GM12873 (cell line): ENCODE data around the gene MACROD1.

Source experiments
- CTCF ChIP-seq: IDR thresholded peaks from 2 replicates; pipeline ENCODE4 v1.5.1; 2012; ENCODE audit warnings: low read depth, mild to moderate bottlenecking, moderate library complexity, low read length, control low read depth; ENCODE audit not compliant: insufficient read depth; ENCODE audit errors: missing control alignments

MACROD1 gene

GRCh38 chr11:64201543-64201942 is 35.6 kb upstream of the MACROD1 start:
- TF ChIP-seq CTCF = no peak

GRCh38 chr11:64198511-64198910 is 32.6 kb upstream of the MACROD1 start:
- no peak for TF ChIP-seq CTCF

- TF ChIP-seq CTCF = no peak
These were observed 30.7 kb upstream of the MACROD1 start for GRCh38 chr11:64196626-64197025.

DNA sequence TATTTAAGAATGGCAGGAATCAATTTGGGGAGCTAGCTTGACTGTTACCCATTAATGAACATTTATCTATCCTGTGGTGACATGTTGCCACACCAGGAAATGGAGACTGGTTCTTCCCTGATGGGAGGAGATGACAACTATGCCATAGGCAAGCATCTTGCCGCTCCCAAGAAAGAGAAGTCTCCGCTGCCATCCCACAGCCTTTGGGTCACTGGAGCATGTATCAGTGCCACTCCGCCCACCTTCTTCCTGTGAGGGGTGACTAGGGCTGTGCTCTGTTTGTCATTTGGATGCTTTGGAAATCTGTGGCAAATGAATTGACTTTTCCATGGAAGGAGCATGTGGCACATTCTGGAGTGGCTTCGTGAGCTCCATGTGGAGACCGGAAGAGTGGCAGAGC is 26.5 kb upstream of the MACROD1 start:
- no peak for TF ChIP-seq CTCF

DNA sequence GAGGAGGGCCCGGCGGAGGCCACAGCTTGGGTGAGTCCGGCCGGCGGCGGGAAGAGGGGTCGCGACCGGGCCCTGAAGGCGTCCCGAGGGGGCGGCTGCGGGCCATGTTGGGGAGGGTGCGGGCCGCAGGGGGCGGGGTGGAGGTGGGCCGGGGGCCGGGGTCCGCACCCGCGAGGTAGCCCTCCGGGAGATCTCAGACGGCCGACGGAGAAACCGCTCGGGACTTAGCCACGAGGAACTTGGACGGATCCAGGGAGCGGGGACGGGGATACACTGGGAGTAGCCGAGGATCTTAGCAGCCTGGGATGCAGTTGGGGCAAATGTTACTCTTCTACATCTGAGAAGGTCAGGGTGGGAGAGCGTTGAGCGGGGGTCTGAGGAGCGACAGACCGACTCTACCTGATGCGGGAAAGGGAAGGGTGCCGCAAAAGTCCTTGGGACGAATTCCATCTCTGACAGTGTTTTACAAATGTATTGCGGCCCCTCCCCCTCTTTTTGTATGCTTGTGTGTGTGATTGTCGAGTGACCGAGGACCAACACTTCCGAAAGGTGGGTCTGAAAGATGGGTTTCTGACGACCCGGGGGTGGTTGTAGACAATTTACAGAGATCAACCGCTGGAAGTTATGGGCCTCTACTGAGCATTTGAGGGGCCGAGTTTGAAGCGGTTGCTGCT is 20.7 kb upstream of the MACROD1 start:
- TF ChIP-seq CTCF = no peak

DNA sequence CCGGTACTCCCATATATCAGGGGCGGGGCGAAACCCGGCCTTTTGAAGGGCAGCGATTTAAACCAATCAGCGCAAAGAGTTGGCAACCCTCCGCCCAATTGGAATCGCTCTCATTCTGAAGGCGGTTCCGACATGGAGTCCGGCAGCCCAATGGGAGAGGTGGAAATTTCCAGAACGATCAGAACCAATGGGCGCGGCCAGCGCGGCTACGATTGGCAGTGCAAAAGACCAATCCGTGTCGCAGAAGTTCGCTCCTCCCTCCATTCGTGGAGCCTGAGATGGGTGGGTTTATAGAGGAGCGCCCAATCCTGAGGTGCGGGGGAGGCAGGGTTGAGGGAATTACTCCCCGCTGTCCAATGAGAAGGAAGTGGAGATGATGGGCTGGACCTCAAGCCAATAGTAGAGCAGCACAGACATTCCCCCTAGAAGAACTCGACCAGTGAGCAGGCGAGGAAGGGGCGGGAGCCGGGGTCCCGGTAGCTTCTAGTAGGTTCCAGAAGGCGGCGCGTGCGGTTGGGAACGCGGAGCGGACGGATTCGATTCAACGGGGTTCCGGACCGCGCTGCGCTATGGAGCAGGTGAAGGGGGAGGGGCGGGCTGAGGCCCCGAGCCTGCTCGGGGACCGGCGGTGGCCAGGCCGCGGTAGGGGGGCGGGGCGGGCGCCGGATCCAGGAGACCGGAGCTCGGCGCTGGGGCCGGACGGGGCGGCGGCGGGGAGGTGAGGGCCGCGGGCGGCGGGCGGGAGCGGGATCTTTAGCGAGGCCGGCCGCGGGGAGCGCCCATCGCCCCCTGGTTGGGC is 20.0 kb upstream of the MACROD1 start, which contains the start of gene STIP1:
Gene STIP1, plus strand, starts transcription at position 479 of the 799 bp plus-strand sequence. Its CDS starts 91 bp downstream, at position 570.
- TF ChIP-seq CTCF = peak; percentile 52

GRCh38 chr11:64185175-64185692 is 19.3 kb upstream of the MACROD1 start:
- TF ChIP-seq CTCF = no peak
